Fibroblast of lung (primary cell): ENCODE measurements around the gene ACTL7A. TPM values are rescaled to one million over a fixed set of nuclear protein-coding genes. Genes with fewer than 3 reads are reported as not detected.

Experiments used
- DNase-seq, 2 donors: peaks; one replicate each; pipeline versions ENCODE4 v3.0.0 to v3.0.0-alpha.2; 2010; ENCODE audit warnings: low read depth in 2 of 2
- H2AFZ ChIP-seq: 2 replicates; pipeline ENCODE4 v1.5.1; 2012; ENCODE audit warnings: low read length, control low read depth, inconsistent platforms
- H3K27ac ChIP-seq: 2 replicates; pipeline ENCODE4 v1.5.1; 2011; ENCODE audit warnings: low read length, control low read depth; ENCODE audit not compliant: insufficient read depth
- H3K27me3 ChIP-seq: 2 replicates; pipeline ENCODE4 v1.5.1; 2011; ENCODE audit warnings: mild to moderate bottlenecking, low read length; ENCODE audit not compliant: control insufficient read depth, insufficient read depth
- H3K36me3 ChIP-seq: 2 replicates; pipeline ENCODE4 v1.5.1; 2011; ENCODE audit warnings: low read length; ENCODE audit not compliant: control insufficient read depth, insufficient read depth
- H3K4me1 ChIP-seq: 2 replicates; pipeline ENCODE4 v1.5.1; 2011; ENCODE audit warnings: low read length; ENCODE audit not compliant: control insufficient read depth, insufficient read depth; ENCODE audit errors: extremely low read depth
- H3K4me2 ChIP-seq: 2 replicates; pipeline ENCODE4 v1.5.1; 2011; ENCODE audit warnings: low read length, control low read depth; ENCODE audit not compliant: insufficient read depth; ENCODE audit errors: extremely low read depth
- H3K4me3 ChIP-seq, 4 experiments: fragments of 200-600 bp in 1 of 4; sonication (generic) in 1 of 4; replicated peaks in 1 of 4; 2 replicates each; pipeline ENCODE4 v1.5.1; 2011 to 2016; ENCODE audit warnings: low read length in 4 of 4, low read depth in 3 of 4, mild to moderate bottlenecking in 3 of 4, control low read depth in 2 of 4, inconsistent platforms in 1 of 4, mixed read lengths in 1 of 4; ENCODE audit not compliant: insufficient read depth in 1 of 4; ENCODE audit errors: control extremely low read depth in 1 of 4
- H3K79me2 ChIP-seq: 2 replicates; pipeline ENCODE4 v1.5.1; 2012; ENCODE audit warnings: mild to moderate bottlenecking, low read length, inconsistent platforms; ENCODE audit not compliant: control insufficient read depth, insufficient read depth
- H3K9ac ChIP-seq: 2 replicates; pipeline ENCODE4 v1.5.1; 2011; ENCODE audit warnings: mild to moderate bottlenecking, low read length, control low read depth; ENCODE audit not compliant: insufficient read depth
- H3K9me3 ChIP-seq: 2 replicates; pipeline ENCODE4 v1.5.1; 2012; ENCODE audit warnings: low read depth, low read length; ENCODE audit not compliant: control insufficient read depth, insufficient read depth
- H4K20me1 ChIP-seq: 2 replicates; pipeline ENCODE4 v1.5.1; 2011; ENCODE audit warnings: low read length; ENCODE audit not compliant: control insufficient read depth, insufficient read depth; ENCODE audit errors: extremely low read depth
- EZH2 ChIP-seq: IDR thresholded peaks from 2 replicates; pipeline ENCODE4 v1.5.1; 2012; ENCODE audit warnings: low read length, control low read depth, mild to moderate bottlenecking; ENCODE audit errors: missing control alignments
- polyA minus RNA-seq: library from RNA; depleted of rRNA, polyadenylated mRNA; stranded (reverse); fragments of >200 nt; gene quantifications from 2 replicates; pipeline ENCODE4 v1.2.3, GENCODE V29; 2011; ENCODE audit warnings: low replicate concordance
- polyA plus RNA-seq, 2 donors: library from polyadenylated mRNA; depleted of rRNA in 1 of 2; stranded (reverse) in 1 of 2; unstranded in 1 of 2; fragments of >200 nt; gene quantifications; 2 replicates each; pipeline ENCODE4 v1.2.1, GENCODE V29; 2011 to 2012; ENCODE audit warnings: missing spikeins in 1 of 2
- total RNA-seq: library from RNA; depleted of rRNA; stranded (reverse); fragments of >200 nt; gene quantifications from 2 replicates; pipeline ENCODE4 v1.2.1, GENCODE V29; 2014
- TF ChIP-seq, protein P1 (sequence below), 2 donors: IDR thresholded peaks in 1 of 2; conservative IDR thresholded peaks in 1 of 2; 1 replicate in 1 of 2; 2 replicates in 1 of 2; pipeline ENCODE4 v1.5.1; 2011 to 2012; ENCODE audit warnings: low read length in 2 of 2, control low read depth in 1 of 2, inconsistent platforms in 1 of 2, low read depth in 1 of 2, mild to moderate bottlenecking in 1 of 2

ACTL7A gene, protein sequence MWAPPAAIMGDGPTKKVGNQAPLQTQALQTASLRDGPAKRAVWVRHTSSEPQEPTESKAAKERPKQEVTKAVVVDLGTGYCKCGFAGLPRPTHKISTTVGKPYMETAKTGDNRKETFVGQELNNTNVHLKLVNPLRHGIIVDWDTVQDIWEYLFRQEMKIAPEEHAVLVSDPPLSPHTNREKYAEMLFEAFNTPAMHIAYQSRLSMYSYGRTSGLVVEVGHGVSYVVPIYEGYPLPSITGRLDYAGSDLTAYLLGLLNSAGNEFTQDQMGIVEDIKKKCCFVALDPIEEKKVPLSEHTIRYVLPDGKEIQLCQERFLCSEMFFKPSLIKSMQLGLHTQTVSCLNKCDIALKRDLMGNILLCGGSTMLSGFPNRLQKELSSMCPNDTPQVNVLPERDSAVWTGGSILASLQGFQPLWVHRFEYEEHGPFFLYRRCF
- total RNA-seq = not detected in 2 replicates
- polyA plus RNA-seq = not detected in 2 replicates
- not detected in 2 replicates for polyA plus RNA-seq (2012)
- not detected in 2 replicates for polyA minus RNA-seq

DNA sequence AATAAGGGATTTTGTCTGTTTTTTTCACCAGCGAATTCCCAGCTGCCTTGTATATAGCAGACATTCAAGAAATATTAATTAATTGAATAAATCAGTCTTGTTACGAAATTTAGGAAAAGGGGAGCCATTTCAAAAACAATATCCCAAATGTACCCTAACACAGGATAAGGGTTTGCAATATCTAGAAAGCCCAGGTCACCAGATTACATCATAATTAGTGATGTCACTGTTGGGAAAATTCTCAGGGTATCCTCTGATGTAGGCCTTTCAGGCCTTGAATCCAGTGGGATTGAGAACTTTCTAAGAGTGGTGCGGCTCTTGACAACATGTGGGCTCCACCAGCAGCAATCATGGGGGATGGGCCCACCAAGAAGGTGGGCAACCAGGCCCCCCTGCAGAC is at the start of gene ACTL7A:
Gene ACTL7A (plus strand): TSS at position 270 of the 400 bp plus-strand sequence. CDS start 57 bp downstream, at position 327.
- H3K79me2 ChIP-seq = no peaks in the 10 kb centered on the region
- no peak within 1 kb of the TSS for H2AFZ ChIP-seq

DNA sequence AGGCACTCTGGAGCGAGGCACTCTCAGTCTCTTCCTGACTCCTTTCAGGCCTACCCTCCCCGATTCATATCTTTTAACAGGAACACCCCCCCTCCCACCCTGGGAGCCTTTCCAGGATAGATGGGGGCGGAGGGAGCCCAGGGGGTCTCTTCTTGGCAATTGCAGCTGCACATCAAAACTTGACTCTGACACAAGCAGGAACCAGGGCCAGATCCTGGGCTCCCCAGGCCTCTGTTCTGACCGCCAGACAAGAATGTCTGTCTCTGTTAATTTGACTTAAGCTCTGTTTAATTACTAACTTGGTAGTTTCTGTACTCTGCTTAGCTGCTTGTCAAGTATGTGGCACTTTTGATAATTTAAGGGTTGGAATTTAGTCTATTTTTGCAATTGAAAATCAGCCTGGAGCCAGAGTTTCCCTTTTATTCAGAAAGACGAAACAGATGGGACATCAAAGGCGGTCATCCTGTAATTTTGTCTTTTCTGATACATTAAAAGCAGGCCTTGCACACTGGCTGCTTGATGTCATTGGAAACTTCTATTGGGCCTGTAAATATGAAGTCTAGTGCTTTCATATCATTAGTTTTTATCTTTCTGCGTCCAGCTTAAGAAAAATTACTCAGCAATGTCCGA is 49.6 kb upstream of the ACTL7A start:
- Histone ChIP-seq H2AFZ (no peak overlapping the region), H3K27me3 (no peaks in the 10 kb centered on the region), H3K36me3 (no peaks in the 10 kb centered on the region), H3K9me3 (no peaks in the 10 kb centered on the region), H4K20me1 (no peaks in the 10 kb centered on the region), H3K4me2 (no peak overlapping the region), H3K4me3 (no peak overlapping the region), H3K79me2 (no peaks in the 10 kb centered on the region), H3K4me1 (no peaks in the 10 kb centered on the region), H3K27ac (no peak overlapping the region), H3K9ac (no peak overlapping the region)
- no peak for DNase-seq
- TF ChIP-seq, protein P1, sequence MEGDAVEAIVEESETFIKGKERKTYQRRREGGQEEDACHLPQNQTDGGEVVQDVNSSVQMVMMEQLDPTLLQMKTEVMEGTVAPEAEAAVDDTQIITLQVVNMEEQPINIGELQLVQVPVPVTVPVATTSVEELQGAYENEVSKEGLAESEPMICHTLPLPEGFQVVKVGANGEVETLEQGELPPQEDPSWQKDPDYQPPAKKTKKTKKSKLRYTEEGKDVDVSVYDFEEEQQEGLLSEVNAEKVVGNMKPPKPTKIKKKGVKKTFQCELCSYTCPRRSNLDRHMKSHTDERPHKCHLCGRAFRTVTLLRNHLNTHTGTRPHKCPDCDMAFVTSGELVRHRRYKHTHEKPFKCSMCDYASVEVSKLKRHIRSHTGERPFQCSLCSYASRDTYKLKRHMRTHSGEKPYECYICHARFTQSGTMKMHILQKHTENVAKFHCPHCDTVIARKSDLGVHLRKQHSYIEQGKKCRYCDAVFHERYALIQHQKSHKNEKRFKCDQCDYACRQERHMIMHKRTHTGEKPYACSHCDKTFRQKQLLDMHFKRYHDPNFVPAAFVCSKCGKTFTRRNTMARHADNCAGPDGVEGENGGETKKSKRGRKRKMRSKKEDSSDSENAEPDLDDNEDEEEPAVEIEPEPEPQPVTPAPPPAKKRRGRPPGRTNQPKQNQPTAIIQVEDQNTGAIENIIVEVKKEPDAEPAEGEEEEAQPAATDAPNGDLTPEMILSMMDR (conservative IDR thresholded peaks at IDR 0.05 in 1 of 2, IDR thresholded peaks at IDR 0.05 in 1 of 2; ENCODE audit: low read depth in 1 of 2, low read length in 2 of 2) = no peak
- TF ChIP-seq EZH2 = no peak

More for the DNA sequence above, at the start of gene ACTL7A:
- Histone ChIP-seq H3K36me3 (no peaks in the 10 kb centered on the region), H3K4me2 (no peak within 1 kb of the TSS), H3K4me1 (no peaks in the 10 kb centered on the region), H4K20me1 (no peaks in the 10 kb centered on the region), H3K9ac (no peak within 1 kb of the TSS), H3K4me3 (no peak within 1 kb of the TSS), H3K27me3 (no peaks in the 10 kb centered on the region), H3K9me3 (no peaks in the 10 kb centered on the region), H3K27ac (no peak within 1 kb of the TSS)
- TF ChIP-seq, protein P1 (conservative IDR thresholded peaks at IDR 0.05 in 1 of 2, IDR thresholded peaks at IDR 0.05 in 1 of 2; ENCODE audit: low read depth in 1 of 2, low read length in 2 of 2) = no peak
- no peak for TF ChIP-seq EZH2
- DNase-seq = no peak

DNA sequence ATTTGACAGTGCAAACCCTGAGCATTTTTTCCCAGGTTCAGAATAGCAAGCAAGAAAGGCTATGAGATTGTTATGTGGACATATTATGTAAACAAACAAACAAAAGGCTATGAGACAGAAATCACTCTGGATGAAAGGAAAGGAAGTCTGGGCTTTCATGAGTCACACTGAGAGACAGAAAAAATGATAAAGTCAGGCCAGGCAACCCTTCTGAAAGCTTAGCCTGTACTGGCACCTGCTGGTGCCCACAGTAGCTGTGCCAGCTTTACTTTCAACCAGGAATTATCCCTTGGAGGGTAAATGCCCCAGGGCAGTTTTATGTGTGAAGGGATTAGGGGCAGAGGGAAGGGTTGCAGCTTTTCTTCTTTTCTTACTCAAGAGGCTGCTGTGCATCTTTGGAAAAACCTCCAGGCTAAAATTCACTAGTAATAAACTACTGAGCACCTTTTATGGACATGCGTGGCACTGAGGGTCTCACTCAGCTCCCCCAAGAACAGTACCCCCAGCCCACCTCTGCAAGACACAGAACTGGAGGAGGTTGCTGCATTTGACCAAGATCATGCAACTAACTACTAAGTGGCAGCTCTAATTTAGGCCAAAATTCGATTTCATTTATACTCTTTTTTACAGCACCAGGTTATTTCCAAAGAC is 48.0 kb upstream of the ACTL7A start:
- Histone ChIP-seq H3K9ac (no peak overlapping the region), H3K9me3 (no peaks in the 10 kb centered on the region), H3K27ac (no peak overlapping the region), H2AFZ (no peak overlapping the region), H3K36me3 (no peaks in the 10 kb centered on the region), H3K27me3 (no peaks in the 10 kb centered on the region), H3K4me3 (no peak overlapping the region), H3K4me2 (no peak overlapping the region), H3K79me2 (no peaks in the 10 kb centered on the region), H4K20me1 (no peaks in the 10 kb centered on the region), H3K4me1 (no peaks in the 10 kb centered on the region)
- peak; percentile 37 to 38 for DNase-seq
- TF ChIP-seq EZH2 = no peak
- TF ChIP-seq, protein P1 (conservative IDR thresholded peaks at IDR 0.05 in 1 of 2, IDR thresholded peaks at IDR 0.05 in 1 of 2; ENCODE audit: low read depth in 1 of 2, low read length in 2 of 2) = peak; percentile 12 to 38
